ENCODE data around the gene DEAF1. TPM values are rescaled to one million over a fixed set of nuclear protein-coding genes. Genes with fewer than 3 reads are reported as not detected.
"Not testable (repeated sequence)": the region's sequence is repeated elsewhere in the genome, so short reads cannot be mapped to it uniquely, and the experiment has no call there.

DEAF1 gene
- total RNA-seq, 1 experiment from 2014 or later: 62.2 TPM

DNA sequence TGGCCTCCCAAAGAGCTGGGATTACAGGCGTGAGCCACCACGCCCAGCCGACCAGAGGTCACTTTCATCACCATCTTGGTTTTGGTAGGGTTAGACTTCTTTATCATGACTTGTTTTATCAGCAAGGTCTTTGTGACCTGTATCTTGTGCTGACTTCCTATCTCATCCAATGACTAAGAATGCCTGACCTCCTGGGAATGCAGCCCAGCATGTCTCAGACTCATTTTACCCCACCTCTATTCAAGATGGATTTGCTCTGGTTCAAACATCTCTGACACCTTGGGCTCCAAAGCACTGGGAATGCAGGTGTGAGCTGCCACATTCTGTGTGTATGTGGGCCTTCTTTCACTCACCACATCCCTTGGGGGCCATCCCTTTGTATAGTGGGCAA lies 47.1 kb upstream of the DEAF1 start:
- H3K4me1 Mint-ChIP-seq: peaks cover 32% of the 10 kb centered on the region
- H3K27me3 Mint-ChIP-seq (ENCODE audit: low read depth): 0 out of 2 replicates have a peak, but pooled peaks cover 3% of the 10 kb centered on the region
- ATAC-seq (no peak), DNase-seq (ENCODE audit: low spot score) (no peak)
- TF ChIP-seq, protein P1, sequence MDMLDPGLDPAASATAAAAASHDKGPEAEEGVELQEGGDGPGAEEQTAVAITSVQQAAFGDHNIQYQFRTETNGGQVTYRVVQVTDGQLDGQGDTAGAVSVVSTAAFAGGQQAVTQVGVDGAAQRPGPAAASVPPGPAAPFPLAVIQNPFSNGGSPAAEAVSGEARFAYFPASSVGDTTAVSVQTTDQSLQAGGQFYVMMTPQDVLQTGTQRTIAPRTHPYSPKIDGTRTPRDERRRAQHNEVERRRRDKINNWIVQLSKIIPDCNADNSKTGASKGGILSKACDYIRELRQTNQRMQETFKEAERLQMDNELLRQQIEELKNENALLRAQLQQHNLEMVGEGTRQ (CRISPR knock-in tag; IDR thresholded peaks at IDR 0.05): no peak
- no peak for TF ChIP-seq SP1 (CRISPR knock-in tag; conservative IDR thresholded peaks at IDR 0.05)
- no peak for TF ChIP-seq GRHL2 (CRISPR knock-in tag; IDR thresholded peaks at IDR 0.05; ENCODE audit: insufficient replicate concordance, severe bottlenecking)
- TF ChIP-seq OVOL2 (CRISPR knock-in tag; IDR thresholded peaks at IDR 0.05; ENCODE audit: borderline replicate concordance): no peak
- TF ChIP-seq ZBTB21 (CRISPR knock-in tag; IDR thresholded peaks at IDR 0.05; ENCODE audit: borderline replicate concordance): no peak
- TF ChIP-seq TCF7 (CRISPR knock-in tag; IDR thresholded peaks at IDR 0.05; ENCODE audit: low read depth): no peak
- no peak for TF ChIP-seq MYBL2 (CRISPR knock-in tag; IDR thresholded peaks at IDR 0.05)
- TF ChIP-seq, protein P2, sequence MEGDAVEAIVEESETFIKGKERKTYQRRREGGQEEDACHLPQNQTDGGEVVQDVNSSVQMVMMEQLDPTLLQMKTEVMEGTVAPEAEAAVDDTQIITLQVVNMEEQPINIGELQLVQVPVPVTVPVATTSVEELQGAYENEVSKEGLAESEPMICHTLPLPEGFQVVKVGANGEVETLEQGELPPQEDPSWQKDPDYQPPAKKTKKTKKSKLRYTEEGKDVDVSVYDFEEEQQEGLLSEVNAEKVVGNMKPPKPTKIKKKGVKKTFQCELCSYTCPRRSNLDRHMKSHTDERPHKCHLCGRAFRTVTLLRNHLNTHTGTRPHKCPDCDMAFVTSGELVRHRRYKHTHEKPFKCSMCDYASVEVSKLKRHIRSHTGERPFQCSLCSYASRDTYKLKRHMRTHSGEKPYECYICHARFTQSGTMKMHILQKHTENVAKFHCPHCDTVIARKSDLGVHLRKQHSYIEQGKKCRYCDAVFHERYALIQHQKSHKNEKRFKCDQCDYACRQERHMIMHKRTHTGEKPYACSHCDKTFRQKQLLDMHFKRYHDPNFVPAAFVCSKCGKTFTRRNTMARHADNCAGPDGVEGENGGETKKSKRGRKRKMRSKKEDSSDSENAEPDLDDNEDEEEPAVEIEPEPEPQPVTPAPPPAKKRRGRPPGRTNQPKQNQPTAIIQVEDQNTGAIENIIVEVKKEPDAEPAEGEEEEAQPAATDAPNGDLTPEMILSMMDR (IDR thresholded peaks at IDR 0.05): no peak
- TF ChIP-seq SOX15 (CRISPR knock-in tag; IDR thresholded peaks at IDR 0.05): no peak
- no peak overlapping the region for H3K4me3 Mint-ChIP-seq
- no peak overlapping the region for H3K27ac Mint-ChIP-seq
- H3K36me3 Mint-ChIP-seq: no peaks in the 10 kb centered on the region; the same call in 1 of the 2 replicates
- H3K9me3 Mint-ChIP-seq: no peaks in the 10 kb centered on the region
- CTCF ChIA-PET: interaction anchor here (1.1 to 3.8 kb wide), 2 partner anchors 15 to 19 kb away, joined by 4 to 37 read pairs; no protein-coding TSS in a partner anchor
- POLR2A ChIA-PET: no interaction called here

DNA sequence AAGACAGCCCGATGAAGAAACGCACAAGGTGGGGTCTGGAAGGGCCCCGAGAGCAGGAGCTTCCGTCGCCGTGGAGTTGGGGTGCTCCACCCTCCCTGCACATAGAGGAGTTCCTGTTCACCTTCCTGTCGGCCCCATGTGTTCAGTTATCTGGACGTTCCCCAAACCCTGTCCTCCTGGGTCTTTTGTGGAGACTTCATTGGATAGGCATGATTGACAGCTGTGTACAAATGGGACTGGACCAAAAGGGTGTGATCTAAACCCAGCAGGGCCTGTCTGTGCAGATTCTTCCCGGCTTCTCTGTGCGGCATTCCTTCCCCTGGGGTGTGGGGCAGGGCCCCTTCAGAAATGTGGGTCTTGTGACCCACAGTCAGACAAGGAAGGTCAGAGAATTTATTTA lies 42.9 kb upstream of the DEAF1 start:
- not testable (repeated sequence) for H3K27ac Mint-ChIP-seq; H3K27me3 Mint-ChIP-seq (ENCODE audit: low read depth); DNase-seq (ENCODE audit: low spot score); H3K4me3 Mint-ChIP-seq; H3K9me3 Mint-ChIP-seq; ATAC-seq; H3K36me3 Mint-ChIP-seq
- POLR2A ChIA-PET: interaction anchor here (0.5 kb wide), 1 partner anchor 82 kb away, joined by 3 read pairs; no protein-coding TSS in a partner anchor
- 0 out of 2 replicates have a peak, but pooled peaks cover 10% of the 10 kb centered on the region for H3K4me1 Mint-ChIP-seq
- CTCF ChIA-PET: interaction anchor here (1.6 to 2.2 kb wide), 3 partner anchors 9 to 12 kb away, joined by 4 to 8 read pairs (median 5); partner anchors contain the start of gene TALDO1

DNA sequence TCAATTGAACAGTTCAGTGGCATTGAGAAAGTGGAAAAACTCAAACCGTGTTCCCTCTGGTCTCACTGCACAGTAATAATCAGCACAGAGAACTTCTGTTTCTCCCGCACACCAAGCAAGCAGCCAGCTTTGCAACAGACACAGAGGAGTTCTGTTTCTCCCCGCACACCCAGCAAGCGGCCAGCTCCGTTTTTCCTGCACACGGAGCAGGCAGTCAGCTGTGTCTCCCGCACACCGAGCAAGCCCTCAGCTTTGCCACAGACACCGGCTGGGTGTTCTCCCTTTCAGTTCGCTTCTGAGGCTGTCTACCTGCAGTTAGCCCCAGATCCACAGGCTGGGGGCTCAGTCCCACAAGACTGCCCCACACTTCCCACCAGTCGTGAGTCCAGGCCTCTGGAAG lies 42.3 kb upstream of the DEAF1 start:
- ChIA-PET POLR2A (interaction anchor here (0.5 kb wide), 1 partner anchor 81 kb away, joined by 3 read pairs; no protein-coding TSS in a partner anchor), CTCF (interaction anchor here (1.9 to 2.2 kb wide), 2 partner anchors 9 to 11 kb away, joined by 5 to 8 read pairs; no protein-coding TSS in a partner anchor)
- peaks cover 4% of the 10 kb centered on the region; the same call in 1 of the 2 replicates for H3K9me3 Mint-ChIP-seq
- H3K36me3 Mint-ChIP-seq: peaks cover 7% of the 10 kb centered on the region
- 0 out of 2 replicates have a peak, but pooled peaks cover 10% of the 10 kb centered on the region for H3K4me1 Mint-ChIP-seq
- H3K4me3 Mint-ChIP-seq: no peak overlapping the region
- H3K27me3 Mint-ChIP-seq (ENCODE audit: low read depth): 0 out of 2 replicates have a peak, but pooled peaks cover 4% of the 10 kb centered on the region
- ATAC-seq (no peak), DNase-seq (ENCODE audit: low spot score) (no peak)
- no peak overlapping the region; the same call in 1 of the 2 replicates for H3K27ac Mint-ChIP-seq
- TF ChIP-seq SOX15 (CRISPR knock-in tag; IDR thresholded peaks at IDR 0.05): no peak
- no peak for TF ChIP-seq FOXP1 (CRISPR knock-in tag; IDR thresholded peaks at IDR 0.05; ENCODE audit: borderline replicate concordance)
- TF ChIP-seq ZNF232 (CRISPR knock-in tag; IDR thresholded peaks at IDR 0.05): no peak
- no peak for TF ChIP-seq ZNF423 (CRISPR knock-in tag; IDR thresholded peaks at IDR 0.05)
- no peak for TF ChIP-seq OVOL2 (CRISPR knock-in tag; IDR thresholded peaks at IDR 0.05; ENCODE audit: borderline replicate concordance)
- TF ChIP-seq ZNF138 (CRISPR knock-in tag; conservative IDR thresholded peaks at IDR 0.05): no peak
- no peak for TF ChIP-seq ATF1 (CRISPR knock-in tag; IDR thresholded peaks at IDR 0.05)
- no peak for TF ChIP-seq ZNF416 (CRISPR knock-in tag; IDR thresholded peaks at IDR 0.05)
- TF ChIP-seq CBFB (CRISPR knock-in tag; IDR thresholded peaks at IDR 0.05; ENCODE audit: low read depth): no peak
- TF ChIP-seq, protein P3, sequence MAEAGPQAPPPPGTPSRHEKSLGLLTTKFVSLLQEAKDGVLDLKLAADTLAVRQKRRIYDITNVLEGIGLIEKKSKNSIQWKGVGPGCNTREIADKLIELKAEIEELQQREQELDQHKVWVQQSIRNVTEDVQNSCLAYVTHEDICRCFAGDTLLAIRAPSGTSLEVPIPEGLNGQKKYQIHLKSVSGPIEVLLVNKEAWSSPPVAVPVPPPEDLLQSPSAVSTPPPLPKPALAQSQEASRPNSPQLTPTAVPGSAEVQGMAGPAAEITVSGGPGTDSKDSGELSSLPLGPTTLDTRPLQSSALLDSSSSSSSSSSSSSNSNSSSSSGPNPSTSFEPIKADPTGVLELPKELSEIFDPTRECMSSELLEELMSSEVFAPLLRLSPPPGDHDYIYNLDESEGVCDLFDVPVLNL (CRISPR knock-in tag; IDR thresholded peaks at IDR 0.05; ENCODE audit: borderline replicate concordance, low read depth): no peak
- no peak for TF ChIP-seq NR2C2 (CRISPR knock-in tag; IDR thresholded peaks at IDR 0.05)
- no peak for TF ChIP-seq MXD4 (CRISPR knock-in tag; IDR thresholded peaks at IDR 0.05; ENCODE audit: borderline replicate concordance)
- TF ChIP-seq SMAD3 (CRISPR knock-in tag; IDR thresholded peaks at IDR 0.05; ENCODE audit: borderline replicate concordance): no peak
- TF ChIP-seq, protein P4, sequence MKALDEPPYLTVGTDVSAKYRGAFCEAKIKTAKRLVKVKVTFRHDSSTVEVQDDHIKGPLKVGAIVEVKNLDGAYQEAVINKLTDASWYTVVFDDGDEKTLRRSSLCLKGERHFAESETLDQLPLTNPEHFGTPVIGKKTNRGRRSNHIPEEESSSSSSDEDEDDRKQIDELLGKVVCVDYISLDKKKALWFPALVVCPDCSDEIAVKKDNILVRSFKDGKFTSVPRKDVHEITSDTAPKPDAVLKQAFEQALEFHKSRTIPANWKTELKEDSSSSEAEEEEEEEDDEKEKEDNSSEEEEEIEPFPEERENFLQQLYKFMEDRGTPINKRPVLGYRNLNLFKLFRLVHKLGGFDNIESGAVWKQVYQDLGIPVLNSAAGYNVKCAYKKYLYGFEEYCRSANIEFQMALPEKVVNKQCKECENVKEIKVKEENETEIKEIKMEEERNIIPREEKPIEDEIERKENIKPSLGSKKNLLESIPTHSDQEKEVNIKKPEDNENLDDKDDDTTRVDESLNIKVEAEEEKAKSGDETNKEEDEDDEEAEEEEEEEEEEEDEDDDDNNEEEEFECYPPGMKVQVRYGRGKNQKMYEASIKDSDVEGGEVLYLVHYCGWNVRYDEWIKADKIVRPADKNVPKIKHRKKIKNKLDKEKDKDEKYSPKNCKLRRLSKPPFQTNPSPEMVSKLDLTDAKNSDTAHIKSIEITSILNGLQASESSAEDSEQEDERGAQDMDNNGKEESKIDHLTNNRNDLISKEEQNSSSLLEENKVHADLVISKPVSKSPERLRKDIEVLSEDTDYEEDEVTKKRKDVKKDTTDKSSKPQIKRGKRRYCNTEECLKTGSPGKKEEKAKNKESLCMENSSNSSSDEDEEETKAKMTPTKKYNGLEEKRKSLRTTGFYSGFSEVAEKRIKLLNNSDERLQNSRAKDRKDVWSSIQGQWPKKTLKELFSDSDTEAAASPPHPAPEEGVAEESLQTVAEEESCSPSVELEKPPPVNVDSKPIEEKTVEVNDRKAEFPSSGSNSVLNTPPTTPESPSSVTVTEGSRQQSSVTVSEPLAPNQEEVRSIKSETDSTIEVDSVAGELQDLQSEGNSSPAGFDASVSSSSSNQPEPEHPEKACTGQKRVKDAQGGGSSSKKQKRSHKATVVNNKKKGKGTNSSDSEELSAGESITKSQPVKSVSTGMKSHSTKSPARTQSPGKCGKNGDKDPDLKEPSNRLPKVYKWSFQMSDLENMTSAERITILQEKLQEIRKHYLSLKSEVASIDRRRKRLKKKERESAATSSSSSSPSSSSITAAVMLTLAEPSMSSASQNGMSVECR (CRISPR knock-in tag; IDR thresholded peaks at IDR 0.05; ENCODE audit: borderline replicate concordance): no peak
- TF ChIP-seq ELF4 (CRISPR knock-in tag; IDR thresholded peaks at IDR 0.05; ENCODE audit: low read depth): no peak
- no peak for TF ChIP-seq NFATC4 (CRISPR knock-in tag; IDR thresholded peaks at IDR 0.05)

Data from WTC11 (cell line).